Upper lobe of left lung (tissue), 6 donors: Measurements from ENCODE around the gene NOD1. TPM values are rescaled to one million over a fixed set of nuclear protein-coding genes. Genes with fewer than 3 reads are reported as not detected.

Experiments
- ATAC-seq, 2 donors: fragments of 200-7000 bp; cut with Tn5 transposase; one replicate each; pipeline ENCODE4 v1.9.1; 2022; ENCODE audit warnings: mild to moderate bottlenecking in 2 of 2, moderate library complexity in 2 of 2; ENCODE audit not compliant: low FRiP score in 2 of 2
- DNase-seq, 2 donors: peaks; one replicate each; pipeline ENCODE4 v3.0.0-alpha.2; 2019 to 2020
- H3K27ac ChIP-seq, 4 donors: fragments of 200-600 bp; sonication (generic); one replicate each; pipeline ENCODE4 v1.5.1; 2016 to 2019
- H3K27me3 ChIP-seq, 4 donors: fragments of 200-600 bp; sonication (generic); one replicate each; pipeline ENCODE4 v1.5.1; 2017 to 2019
- H3K36me3 ChIP-seq, 4 donors: fragments of 200-600 bp; sonication (generic); one replicate each; pipeline ENCODE4 v1.5.1; 2016 to 2019
- H3K4me1 ChIP-seq, 4 donors: fragments of 200-600 bp; sonication (generic); one replicate each; pipeline ENCODE4 v1.5.1; 2018 to 2019
- H3K4me3 ChIP-seq, 4 donors: fragments of 200-600 bp; sonication (generic); one replicate each; pipeline ENCODE4 v1.5.1; 2017 to 2019; ENCODE audit warnings: mild to moderate bottlenecking in 2 of 4, moderate library complexity in 1 of 4
- H3K9me3 ChIP-seq, 4 donors: fragments of 200-600 bp; sonication (generic); one replicate each; pipeline ENCODE4 v1.5.1; 2018 to 2019
- EP300 ChIP-seq, 4 donors: sonication (generic); formaldehyde crosslinking; IDR thresholded peaks; one replicate each; pipeline ENCODE4 v1.5.1; 2017; ENCODE audit warnings: antibody characterized with exemption in 4 of 4, control low read depth in 2 of 4
- POLR2A ChIP-seq, 4 donors: fragments of 450-650 bp; IDR thresholded peaks; one replicate each; pipeline ENCODE4 v1.5.1; 2016 to 2017; ENCODE audit warnings: antibody characterized with exemption in 4 of 4, mild to moderate bottlenecking in 2 of 4
- POLR2AphosphoS5 ChIP-seq, 2 donors: sonication (generic); formaldehyde crosslinking; IDR thresholded peaks; one replicate each; pipeline ENCODE4 v1.5.1; 2017; ENCODE audit warnings: antibody characterized with exemption in 2 of 2
- WGBS, 2 donors: methylation state at CpG; one replicate each; pipeline ENCODE4 v1.1.5; 2017 to 2018; 5-methylcytosine and 5-hydroxymethylcytosine counted together
- total RNA-seq, 6 donors: library from RNA; depleted of rRNA in 4 of 6; stranded (reverse); fragments of >200 nt in 4 of 6; gene quantifications; one replicate each; pipeline versions ENCODE4 v1.1.0 to v1.2.1, GENCODE V29; 2016 to 2021
- TF ChIP-seq, protein P1 (sequence below), 6 experiments: fragments of 450-650 bp in 4 of 6; fragments of 200-600 bp in 2 of 6; sonication (generic) in 2 of 6; IDR thresholded peaks; one replicate each; pipeline ENCODE4 v1.5.1; 2016 to 2019; ENCODE audit warnings: antibody characterized with exemption in 6 of 6
- donor health status: DM: no; HTN: no; CAD: no; lungs with moderate emphysema.
- donor health status: DM: no; HTN: yes; CAD: no; lungs with severe emphysema.

Gene NOD1
- total RNA-seq, 6 donors from 2014 or later, result 24.7 to 71.2 (median 38.0) TPM

DNA sequence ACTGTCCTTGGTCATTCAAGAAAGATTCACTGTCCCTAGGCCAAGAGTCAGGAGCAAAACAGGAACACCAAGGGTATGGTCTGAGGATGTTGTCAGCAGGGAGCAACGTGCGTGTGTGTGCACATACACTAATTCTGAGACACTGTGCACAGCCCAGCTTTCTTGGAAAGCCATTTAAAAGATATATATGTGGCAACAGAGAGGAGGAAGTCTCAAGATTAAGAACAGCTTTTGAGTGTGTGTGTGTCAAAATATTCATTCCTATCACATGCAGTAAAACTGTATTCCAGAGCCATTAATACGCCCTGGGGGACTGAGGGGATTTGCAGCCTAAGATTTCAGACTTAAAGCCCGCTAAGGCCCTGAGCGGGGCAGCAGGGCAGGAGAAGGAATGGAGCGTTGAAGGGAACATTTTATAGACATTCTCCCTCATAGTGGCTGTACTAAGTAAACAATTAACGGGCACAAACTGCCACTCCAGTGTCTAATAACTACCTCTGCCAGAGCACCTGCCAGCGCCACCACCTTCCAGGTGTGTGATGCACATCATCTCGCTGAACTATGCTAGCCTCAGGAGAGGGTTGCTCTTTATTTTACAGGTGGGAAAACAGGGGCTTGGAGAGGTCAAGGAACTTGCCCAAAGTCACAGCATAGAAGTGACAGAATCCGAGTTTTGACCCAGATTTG, 2.0 kb downstream of the NOD1 start:
- peak overlapping the region; percentile 90 to 96 (median 94) for H3K27ac ChIP-seq
- DNase-seq (no peak), ATAC-seq (peak in 1 of 2 donors; percentile 32)
- peak overlapping the region in 3 of 4 donors; percentile 66 to 72 (median 66) for H3K4me3 ChIP-seq
- H3K4me1 ChIP-seq, result peaks cover 63 to 74% (median 71%) of the 10 kb centered on the region in 4 donors
- no peaks in the 10 kb centered on the region for H3K27me3 ChIP-seq
- TF ChIP-seq POLR2AphosphoS5 (IDR thresholded peaks at IDR 0.05) (no peak), POLR2A (IDR thresholded peaks at IDR 0.05) (no peak), EP300 (IDR thresholded peaks at IDR 0.05) (no peak)
- TF ChIP-seq, protein P1, sequence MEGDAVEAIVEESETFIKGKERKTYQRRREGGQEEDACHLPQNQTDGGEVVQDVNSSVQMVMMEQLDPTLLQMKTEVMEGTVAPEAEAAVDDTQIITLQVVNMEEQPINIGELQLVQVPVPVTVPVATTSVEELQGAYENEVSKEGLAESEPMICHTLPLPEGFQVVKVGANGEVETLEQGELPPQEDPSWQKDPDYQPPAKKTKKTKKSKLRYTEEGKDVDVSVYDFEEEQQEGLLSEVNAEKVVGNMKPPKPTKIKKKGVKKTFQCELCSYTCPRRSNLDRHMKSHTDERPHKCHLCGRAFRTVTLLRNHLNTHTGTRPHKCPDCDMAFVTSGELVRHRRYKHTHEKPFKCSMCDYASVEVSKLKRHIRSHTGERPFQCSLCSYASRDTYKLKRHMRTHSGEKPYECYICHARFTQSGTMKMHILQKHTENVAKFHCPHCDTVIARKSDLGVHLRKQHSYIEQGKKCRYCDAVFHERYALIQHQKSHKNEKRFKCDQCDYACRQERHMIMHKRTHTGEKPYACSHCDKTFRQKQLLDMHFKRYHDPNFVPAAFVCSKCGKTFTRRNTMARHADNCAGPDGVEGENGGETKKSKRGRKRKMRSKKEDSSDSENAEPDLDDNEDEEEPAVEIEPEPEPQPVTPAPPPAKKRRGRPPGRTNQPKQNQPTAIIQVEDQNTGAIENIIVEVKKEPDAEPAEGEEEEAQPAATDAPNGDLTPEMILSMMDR (IDR thresholded peaks at IDR 0.05), result no peak
- 51 to 66% methylated on average over 9 to 10 of the region's 10 CpGs for WGBS, 2 donors
- no peaks in the 10 kb centered on the region for H3K36me3 ChIP-seq
- H3K9me3 ChIP-seq, result no peaks in the 10 kb centered on the region

DNA sequence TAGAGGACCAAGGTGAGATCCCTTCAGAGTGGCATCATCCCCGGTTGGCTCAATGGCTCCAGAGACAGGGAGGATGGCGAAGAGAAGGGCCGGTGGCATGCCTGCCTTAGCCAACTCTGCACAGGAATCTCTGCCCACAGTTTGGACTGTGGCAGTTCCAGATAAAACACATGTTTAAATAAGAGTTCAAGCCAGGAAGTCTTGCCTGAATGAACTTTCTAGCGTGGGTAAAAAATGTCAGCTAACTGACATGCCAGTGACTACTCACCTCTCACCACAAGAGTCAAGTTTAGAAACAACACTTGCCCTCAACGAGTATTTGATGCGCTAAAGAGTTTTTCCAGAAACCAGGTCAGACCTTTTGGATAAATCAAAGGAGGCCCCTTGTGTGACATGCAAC, 3.0 kb downstream of the NOD1 start:
- no peak for DNase-seq
- H3K4me1 ChIP-seq, result peaks cover 73 to 85% (median 81%) of the 10 kb centered on the region in 4 donors
- TF ChIP-seq POLR2A (IDR thresholded peaks at IDR 0.05) (no peak), POLR2AphosphoS5 (IDR thresholded peaks at IDR 0.05) (no peak), EP300 (IDR thresholded peaks at IDR 0.05) (no peak)
- TF ChIP-seq, protein P1 (IDR thresholded peaks at IDR 0.05), result no peak

DNA sequence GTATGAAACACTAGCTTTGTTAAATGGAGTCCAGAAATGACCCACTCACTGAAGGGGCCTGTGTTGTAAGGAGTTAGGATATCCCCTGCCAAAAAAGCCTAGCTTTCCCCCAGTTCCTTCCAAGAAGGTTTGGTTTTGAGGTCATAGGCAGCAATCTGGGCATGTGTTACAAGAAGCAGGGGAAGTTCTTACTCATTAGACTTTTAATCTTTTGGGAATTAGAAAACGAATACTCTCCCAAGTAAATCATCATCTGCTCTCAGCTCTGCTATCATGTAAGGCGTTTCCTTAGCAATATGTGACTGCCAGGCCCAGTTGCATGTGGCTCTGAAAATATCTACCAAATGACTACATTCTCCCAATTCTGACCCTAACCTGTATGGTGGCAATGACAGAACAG, 3.7 kb downstream of the NOD1 start:
- Histone ChIP-seq H3K36me3 (no peaks in the 10 kb centered on the region), H3K27me3 (no peaks in the 10 kb centered on the region), H3K27ac (peak overlapping the region in 3 of 4 donors; percentile 30 to 94 (median 59)), H3K9me3 (no peaks in the 10 kb centered on the region), H3K4me3 (no peak overlapping the region), H3K4me1 (peaks cover 80 to 92% (median 88%) of the 10 kb centered on the region in 4 donors)
- DNase-seq (no peak), ATAC-seq (peak in 1 of 2 donors; percentile 49)
- 56 to 62% methylated on average over 2 of the region's 2 CpGs for WGBS, 2 donors
- TF ChIP-seq, protein P1 (IDR thresholded peaks at IDR 0.05), result no peak
- TF ChIP-seq POLR2AphosphoS5 (IDR thresholded peaks at IDR 0.05) (peak in 1 of 2 donors; percentile 25), POLR2A (IDR thresholded peaks at IDR 0.05) (no peak), EP300 (IDR thresholded peaks at IDR 0.05) (no peak)

More for the DNA sequence above, 3.0 kb downstream of the NOD1 start:
- WGBS, 2 donors, result 21 to 26% methylated on average over 6 of the region's 6 CpGs
- ATAC-seq, result no peak
- Histone ChIP-seq H3K27ac (peak overlapping the region; percentile 31 to 96 (median 76)), H3K9me3 (no peaks in the 10 kb centered on the region), H3K27me3 (no peaks in the 10 kb centered on the region), H3K4me3 (no peak overlapping the region), H3K36me3 (no peaks in the 10 kb centered on the region)

DNA sequence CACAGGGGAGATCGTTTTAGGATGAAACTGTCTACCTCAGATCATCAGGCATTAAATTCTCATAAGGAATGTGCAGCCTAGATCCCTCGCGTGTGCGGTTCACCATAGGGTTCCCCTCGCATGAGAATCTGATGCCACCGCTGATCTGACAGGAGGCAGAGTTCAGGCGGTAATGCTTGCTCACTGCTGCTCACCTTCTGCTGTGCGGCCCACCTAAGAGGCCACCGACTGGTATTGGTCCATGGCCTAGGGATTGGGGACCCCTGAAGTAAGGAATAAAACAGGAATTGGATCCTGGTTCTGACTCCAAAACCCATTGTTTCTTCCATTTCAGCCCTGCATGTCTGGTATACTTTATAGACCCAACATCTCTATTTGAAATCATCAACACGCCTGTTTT, 4.1 kb downstream of the NOD1 start:
- ATAC-seq (no peak), DNase-seq (no peak)
- Histone ChIP-seq H3K27ac (peak overlapping the region in 3 of 4 donors; percentile 30 to 94 (median 36)), H3K4me3 (no peak overlapping the region), H3K36me3 (no peaks in the 10 kb centered on the region), H3K9me3 (no peaks in the 10 kb centered on the region), H3K27me3 (no peaks in the 10 kb centered on the region), H3K4me1 (peaks cover 83 to 94% (median 90%) of the 10 kb centered on the region in 4 donors)
- TF ChIP-seq EP300 (IDR thresholded peaks at IDR 0.05), result no peak
- no peak for TF ChIP-seq POLR2A (IDR thresholded peaks at IDR 0.05)
- TF ChIP-seq POLR2AphosphoS5 (IDR thresholded peaks at IDR 0.05), result no peak
- TF ChIP-seq, protein P1 (IDR thresholded peaks at IDR 0.05), result no peak
- WGBS, 2 donors, result 94 to 98% methylated on average over 5 to 10 of the region's 10 CpGs
